Fibroblast of skin of abdomen (primary cell): ENCODE data around the gene ATP1B2. TPM values are rescaled to one million over a fixed set of nuclear protein-coding genes. Genes with fewer than 3 reads are reported as not detected.
A peak's percentile ranks its signal among the peaks of the same experiment; 100 is the strongest.
"Not testable (repeated sequence)": the region's sequence is repeated elsewhere in the genome, so short reads cannot be mapped to it uniquely, and the experiment has no call there.

Source experiments
- DNase-seq: peaks from one replicate; pipeline ENCODE4 v3.0.0-alpha.2; 2013
- polyA plus RNA-seq, 2 experiments: library from polyadenylated mRNA; unstranded; fragments of 120-200 nt; gene quantifications; one replicate each; pipeline ENCODE4 v1.2.1, GENCODE V29; 2013; ENCODE audit not compliant: insufficient read length in 2 of 2

Gene ATP1B2
- 0.09 TPM for polyA plus RNA-seq (2013, experiment 1 of 2; ENCODE audit: insufficient read length)
- polyA plus RNA-seq (2013, experiment 2 of 2; ENCODE audit: insufficient read length), result 0.07 TPM

DNA sequence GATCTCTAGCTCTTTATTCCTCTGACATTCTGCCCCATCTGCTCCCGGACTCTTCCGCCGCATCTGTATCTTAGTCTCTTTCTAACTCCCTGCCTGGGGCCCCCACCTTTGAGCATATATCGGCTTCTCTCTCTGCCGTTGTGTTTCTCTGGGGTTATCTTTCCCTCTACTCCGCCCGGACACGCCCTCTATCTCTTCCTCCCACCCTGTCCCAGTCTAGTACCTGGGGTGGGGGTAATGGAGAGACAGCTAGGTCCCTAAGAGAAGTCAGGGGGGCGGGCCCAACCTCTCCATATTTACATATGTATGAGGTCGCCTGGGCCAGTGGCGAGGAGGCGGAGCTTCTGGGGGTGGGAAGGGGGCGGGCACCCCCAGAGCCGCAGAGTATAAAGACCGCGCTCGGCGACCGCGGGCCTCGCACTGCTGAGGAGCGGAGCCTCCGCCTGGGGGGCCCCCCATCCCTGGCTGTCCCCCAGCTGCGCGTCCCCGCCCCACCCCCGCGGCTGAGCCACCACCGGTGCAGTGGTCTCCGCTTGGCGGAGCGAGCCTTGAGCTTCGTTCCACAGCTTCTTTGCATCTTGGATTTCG is at the start of gene ATP1B2:
Gene ATP1B2, plus strand, starts transcription at position 418 of the 588 bp plus-strand sequence. CDS start 593 bp downstream, outside the sequence.
- no peak for DNase-seq

DNA sequence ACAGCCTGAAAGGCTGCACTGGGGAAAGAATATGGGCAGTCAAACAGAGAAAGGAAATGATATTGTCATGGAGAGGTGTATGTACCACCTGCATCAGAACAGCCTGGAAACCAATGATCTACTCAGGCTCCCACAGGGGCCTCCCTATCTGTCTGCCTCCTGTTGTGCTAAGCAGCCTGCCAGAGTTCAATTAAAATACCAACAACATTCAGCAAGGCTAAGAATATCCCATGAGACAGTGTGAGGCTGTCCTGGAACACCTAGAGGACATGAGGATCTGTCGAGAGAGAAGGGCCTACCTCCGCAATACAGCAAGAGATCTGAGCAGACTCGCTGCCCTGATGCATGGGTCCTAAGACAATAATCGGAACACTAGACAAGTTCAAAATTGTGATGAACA is 44.4 kb upstream of the ATP1B2 start:
- DNase-seq, result no peak

GRCh38 chr17:7610641-7611040 is 40.1 kb upstream of the ATP1B2 start:
- DNase-seq, result no peak

DNA sequence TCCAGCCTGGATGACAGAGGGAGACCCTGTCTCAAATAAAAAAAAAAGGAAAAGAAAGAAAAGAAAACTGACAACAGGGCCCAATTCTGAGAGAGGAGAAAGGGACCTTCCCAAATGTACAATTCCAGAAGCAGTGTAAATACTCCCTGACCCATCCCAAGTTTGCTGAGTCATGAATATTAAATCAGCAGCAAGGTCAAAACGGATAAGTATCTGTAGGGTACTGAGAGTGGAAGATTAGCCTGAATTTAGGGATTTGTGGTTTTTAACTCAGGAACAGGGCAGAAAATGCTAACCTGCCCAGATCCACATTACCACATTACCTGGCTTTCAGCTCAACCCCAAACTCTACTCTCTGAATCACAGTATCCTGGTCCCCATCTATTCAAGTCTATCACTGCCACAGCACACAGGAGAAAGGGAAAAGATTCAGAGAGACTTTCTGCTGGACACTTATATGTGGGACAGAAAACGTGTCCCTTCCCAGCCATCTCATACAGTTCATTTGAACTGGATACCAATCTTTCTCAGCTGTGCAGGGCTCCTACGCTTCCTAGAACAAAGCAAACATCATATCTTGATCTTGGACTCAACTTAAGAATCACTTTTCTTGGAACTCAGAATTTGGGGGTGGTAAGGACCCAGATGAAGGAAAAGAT is 39.0 kb upstream of the ATP1B2 start:
- DNase-seq, result no peak

DNA sequence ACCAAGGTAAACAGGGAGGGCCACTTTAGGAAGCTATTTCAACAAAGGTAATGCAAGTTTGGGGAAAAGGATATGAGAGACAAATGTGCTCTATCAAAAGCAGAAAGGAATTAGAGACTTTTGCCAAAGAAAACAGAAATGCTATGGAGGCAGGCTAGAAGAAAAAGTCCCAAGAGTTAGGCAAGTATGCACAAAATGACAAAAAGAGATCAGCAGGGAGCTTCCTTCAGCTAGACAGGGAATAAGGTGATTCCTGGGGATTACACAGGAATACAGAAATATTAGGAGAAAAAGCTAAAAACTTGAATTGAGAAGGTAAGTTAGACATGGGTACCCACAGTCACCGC is 38.5 kb upstream of the ATP1B2 start:
- no peak for DNase-seq

DNA sequence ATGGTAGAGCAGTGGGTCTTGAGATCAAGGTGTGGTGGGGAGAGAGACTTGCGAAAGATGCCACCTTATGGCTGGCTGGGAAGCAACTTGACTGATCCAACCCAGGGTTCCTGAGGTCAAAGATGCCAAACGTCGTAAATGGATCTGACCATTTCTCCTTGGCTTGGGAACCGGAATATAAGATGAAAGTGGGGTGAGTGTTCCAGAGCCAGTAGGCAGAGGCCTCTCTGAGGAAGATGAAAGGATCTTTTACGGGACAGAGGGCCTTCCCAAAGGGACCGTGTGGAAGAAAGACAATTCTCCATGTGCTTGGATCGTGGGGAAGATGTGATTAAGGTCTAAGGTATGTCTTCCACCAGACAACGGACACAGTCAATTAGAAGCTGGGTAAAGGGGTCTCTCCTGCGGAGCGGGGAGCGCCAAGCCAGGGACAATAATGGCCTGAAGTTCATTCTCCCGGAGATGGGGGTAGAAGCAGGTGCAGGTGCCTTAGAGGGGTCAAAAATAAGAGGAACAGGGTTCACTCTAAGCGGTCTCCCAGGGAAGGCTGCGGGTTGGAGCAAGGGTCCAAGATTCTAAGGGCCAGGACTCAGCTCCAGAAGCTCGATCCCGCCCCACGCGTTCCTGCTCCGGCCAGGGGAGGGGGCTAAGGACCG is 36.8 kb upstream of the ATP1B2 start:
- DNase-seq, result peak; percentile 63

DNA sequence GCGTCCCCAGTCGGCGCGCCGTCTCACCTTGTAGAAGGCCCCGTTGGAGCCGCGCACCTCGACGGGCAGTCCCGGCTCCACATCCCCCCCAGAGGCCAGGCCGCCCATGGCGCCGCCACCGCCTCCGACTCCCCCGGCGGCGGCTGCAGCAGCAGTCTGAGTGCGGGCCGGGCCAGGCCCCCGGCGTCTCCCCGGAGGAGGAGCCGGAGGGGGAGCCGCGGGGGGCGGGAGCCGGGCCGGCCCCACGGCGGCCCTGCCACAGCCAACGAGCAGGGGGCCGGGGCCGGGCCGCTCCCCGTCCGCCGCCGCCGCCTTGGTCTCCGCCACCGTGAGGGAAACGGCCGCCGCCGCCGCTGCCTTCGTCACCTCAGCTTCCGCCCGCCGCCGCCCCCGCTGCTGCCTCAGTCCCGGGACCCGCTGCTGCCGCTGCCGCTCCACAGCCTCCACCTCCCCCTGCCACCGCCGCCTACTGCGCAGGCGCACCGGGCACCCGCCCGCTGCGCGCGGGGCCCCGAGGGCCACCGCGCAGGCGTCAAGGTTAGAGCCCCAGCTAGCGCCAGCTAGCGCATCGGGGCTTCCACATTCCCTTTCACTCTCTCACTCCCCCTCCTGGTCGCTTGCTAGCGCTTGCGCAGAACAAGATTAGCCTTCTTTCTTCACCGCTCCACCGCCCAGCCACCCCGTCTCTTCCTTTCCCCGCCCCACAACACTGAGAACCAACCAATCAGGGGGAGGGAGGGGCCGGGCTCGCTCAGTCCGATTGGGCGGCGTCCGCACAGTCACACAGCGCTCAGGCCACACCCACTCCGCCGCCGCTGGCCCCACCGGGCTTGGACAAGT is 36.1 kb upstream of the ATP1B2 start, which contains the start of gene FXR2:
Gene FXR2, minus strand, starts transcription at position 473 of the 840 bp plus-strand sequence. Its CDS starts 365 bp downstream, at position 108.
- DNase-seq, result peak; percentile 100

- no peak for DNase-seq
Measured at GRCh38 chr17:7615265-7615747, 35.4 kb upstream of the ATP1B2 start.

DNA sequence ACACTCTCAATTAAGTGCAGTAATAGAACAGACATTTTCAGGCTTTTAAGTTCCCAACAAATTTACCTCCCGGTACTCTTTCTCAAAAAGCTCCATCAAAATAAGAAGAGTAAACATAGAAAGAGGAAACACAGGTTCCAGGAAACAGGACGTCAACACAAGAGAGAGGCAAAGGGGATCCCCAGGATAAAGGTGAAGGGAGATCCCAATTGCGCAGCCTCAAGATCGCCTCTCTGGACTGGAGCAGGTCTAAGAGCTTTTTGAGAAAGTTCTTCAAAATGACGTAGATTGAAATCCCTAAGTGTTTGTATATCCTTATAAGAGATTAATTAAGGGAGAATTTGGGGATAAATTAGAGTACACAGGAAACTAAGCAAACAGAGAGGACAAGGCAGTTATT is 32.1 kb upstream of the ATP1B2 start:
- no peak for DNase-seq

GRCh38 chr17:7620835-7621234 is 29.9 kb upstream of the ATP1B2 start:
- no peak for DNase-seq

DNA sequence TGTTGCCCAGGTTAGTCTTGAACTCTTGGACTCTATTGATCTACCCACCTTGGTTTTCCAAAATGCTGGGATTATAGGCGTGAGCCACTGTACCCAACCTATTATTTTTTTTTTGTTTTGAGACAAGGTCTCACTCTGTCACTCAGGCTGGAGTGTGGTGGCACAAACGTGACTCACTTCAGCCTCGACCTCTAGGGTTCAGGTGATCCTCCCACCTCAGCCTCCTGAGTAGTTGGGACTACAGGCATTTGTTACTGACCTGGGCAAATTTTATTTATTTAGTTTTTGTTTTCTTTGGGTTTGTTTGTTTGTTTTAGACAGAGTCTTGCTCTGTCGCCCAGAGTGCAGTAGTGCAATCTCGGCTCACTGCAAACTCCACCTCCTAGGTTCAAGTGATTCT is 27.1 kb upstream of the ATP1B2 start:
- no peak for DNase-seq

- DNase-seq, result not testable (repeated sequence)
Measured at GRCh38 chr17:7625749-7626148, 25.0 kb upstream of the ATP1B2 start.

- DNase-seq, result no peak
Measured at GRCh38 chr17:7626307-7626706, 24.4 kb upstream of the ATP1B2 start.

GRCh38 chr17:7626956-7627249 is 23.8 kb upstream of the ATP1B2 start:
- no peak for DNase-seq

DNA sequence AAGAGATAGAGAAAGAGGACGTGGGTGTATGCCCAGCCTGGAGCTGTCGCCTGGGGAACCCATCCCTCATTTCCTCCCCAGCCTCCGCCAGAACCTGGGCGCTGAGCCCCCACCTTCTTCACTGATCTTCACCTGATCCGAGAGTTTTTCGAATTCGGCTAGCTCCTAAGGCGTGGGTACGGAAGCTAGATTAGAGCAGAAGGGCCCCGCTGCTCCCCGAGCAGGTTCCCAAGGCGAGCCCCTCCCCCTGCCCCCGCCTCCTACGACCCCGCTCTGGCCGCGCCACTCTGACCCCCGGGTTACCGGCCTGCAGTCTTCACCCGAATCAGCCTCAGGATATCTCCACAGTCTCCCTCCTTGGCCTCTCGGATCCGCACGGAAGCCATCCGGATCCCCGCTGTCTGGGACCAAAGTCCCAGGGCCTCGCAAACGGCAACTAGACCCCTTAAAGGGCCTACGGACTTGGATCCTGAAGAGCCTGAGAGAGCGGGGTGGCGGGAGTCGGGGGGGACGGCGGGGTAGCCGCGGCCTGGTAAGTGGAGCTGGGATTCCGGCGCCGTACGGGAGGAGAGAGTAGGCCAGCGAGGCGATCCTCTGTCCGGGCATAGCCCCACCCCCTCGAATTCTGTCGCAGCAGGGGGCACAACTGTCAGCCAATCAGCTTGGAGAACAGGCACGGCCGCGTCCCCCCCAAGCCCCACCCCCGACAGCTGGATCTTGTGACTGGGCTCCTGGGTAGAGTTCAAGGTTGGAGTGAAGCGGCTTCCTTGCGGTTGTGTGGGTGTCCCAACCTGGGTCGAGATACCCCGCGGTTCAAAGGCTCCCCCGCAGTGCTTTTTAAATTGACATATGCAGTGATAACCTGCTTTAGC is 23.2 kb upstream of the ATP1B2 start, which contains the start of gene SAT2:
Gene SAT2, minus strand, starts transcription at position 572 of the 872 bp plus-strand sequence. Its CDS starts 186 bp downstream, at position 386.
- DNase-seq, result peak; percentile 95

GRCh38 chr17:7629939-7630571 is 20.7 kb upstream of the ATP1B2 start, which contains the start of gene SHBG:
SHBG (plus strand) TSS chr17:7630135; CDS start chr17:7630173, 38 bp downstream.
- no peak for DNase-seq

GRCh38 chr17:7631398-7632380 is 19.0 kb upstream of the ATP1B2 start:
- no peak for DNase-seq

GRCh38 chr17:7632492-7632894 is 18.2 kb upstream of the ATP1B2 start:
- peak; percentile 44 for DNase-seq

DNA sequence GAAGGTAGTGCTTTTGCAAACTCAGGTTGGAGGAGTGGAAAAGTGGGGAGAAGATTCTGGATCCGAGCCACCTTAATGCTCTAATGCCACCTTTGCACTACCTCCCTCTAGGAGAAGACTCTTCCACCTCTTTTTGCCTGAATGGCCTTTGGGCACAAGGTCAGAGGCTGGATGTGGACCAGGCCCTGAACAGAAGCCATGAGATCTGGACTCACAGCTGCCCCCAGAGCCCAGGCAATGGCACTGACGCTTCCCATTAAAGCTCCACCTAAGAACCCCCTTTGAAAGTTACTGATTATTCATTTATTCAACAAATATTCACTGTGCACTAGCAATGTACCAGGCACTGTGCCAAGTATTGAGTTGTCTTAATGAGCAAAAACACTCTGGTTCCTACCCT is 17.6 kb upstream of the ATP1B2 start:
- no peak for DNase-seq

GRCh38 chr17:7634384-7634783 is 16.3 kb upstream of the ATP1B2 start:
- peak; percentile 32 for DNase-seq
